Left renal pelvis (tissue), 4 donors: Measurements from ENCODE around the gene DNAI4. TPM values are rescaled to one million over a fixed set of nuclear protein-coding genes. Genes with fewer than 3 reads are reported as not detected.
A peak's percentile ranks its signal among the peaks of the same experiment; 100 is the strongest.

Source experiments
- DNase-seq, 4 donors: peaks; one replicate each; pipeline ENCODE4 v3.0.0-alpha.2; 2013; ENCODE audit warnings: low read depth in 4 of 4, low spot score in 3 of 4
- polyA plus RNA-seq, 4 donors: library from polyadenylated mRNA; unstranded; fragments of 120-200 nt; gene quantifications; one replicate each; pipeline ENCODE4 v1.2.1, GENCODE V29; 2013; ENCODE audit not compliant: insufficient read length in 4 of 4

Gene DNAI4
- polyA plus RNA-seq, 4 donors: 6.3 to 17.3 (median 15.8) TPM

DNA sequence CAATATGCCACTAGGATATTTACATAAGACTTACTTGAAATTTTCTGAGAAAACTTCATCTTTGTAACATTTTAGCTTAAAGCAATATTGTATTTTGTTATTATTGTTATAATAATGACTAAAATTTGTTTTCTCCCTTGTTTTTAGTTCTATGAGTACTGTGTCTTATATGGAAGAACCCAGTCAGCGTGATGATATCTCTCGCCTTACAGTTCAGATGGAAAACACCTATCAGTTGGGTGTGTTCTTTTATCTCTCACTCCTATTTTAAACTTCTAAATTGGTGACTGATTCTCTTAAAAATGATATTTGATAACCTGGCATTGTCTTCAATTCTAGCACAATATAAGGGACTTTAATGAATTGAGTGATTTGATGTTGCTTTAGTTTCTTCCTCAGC, 154.4 kb downstream of the DNAI4 start:
- DNase-seq: no peak

DNA sequence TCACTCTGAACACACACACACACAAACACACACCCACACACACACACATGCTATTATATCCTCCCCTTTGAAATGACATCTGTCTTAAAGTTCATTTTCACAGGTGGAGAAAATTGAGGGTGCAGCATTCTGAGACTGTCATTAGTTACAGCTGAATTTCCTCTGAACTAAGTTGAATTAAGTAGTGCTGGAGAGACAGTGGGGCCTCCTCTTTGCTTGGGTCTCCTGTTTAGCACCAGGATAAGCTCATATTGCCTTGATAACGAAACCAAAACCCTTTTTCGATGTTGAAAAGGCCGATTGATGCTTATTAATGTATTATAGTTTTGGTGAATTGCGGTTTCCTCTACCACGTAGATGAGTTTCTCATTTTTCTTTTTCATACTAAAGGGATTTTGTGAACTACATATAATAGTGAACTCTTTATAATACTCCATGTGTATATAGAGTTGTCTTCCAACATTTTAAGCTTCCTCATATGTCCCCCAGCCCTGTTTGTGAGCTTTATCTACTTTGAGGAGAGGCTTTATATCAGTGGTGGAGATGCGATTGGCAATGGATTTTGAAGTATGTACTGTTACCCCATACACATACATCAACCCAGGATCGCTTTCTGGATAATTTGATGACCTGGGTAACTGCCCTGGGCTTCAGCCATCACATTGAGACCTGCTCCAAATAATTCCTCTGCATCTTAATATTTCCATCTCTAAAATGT, 155.0 kb downstream of the DNAI4 start:
- no peak for DNase-seq

GRCh38 chr1:66768965-66769364, 155.7 kb downstream of the DNAI4 start:
- no peak for DNase-seq

DNA sequence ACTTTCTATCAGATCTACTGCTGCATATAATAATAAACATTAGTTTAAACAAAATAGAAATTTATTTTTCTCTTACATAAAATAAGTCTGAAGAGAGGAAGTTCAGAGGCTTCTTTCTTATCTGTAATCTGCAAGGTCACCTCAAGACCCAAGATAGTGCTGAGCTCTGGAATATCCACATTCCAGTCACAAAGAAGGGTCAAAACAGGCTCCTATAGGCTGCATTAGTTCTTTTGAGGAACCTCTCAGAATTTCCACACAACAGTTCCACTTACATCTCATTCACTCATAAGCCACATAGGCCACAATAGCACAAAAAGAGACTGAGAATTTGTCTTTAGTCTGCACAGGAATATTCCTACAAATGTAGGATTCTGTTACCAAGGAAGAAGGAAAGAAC, 157.0 kb downstream of the DNAI4 start:
- DNase-seq: no peak

- DNase-seq: peak in 2 of 4 donors; percentile 21 to 22
Observed at GRCh38 chr1:66764994-66765578, 159.6 kb downstream of the DNAI4 start.

Other genes starting within 250 kb of the DNAI4 start
- 1 to 10 TPM; 1.4 to 2.7 (median 1.9) TPM for gene DYNLT5, start 172.4 kb downstream of the DNAI4 start, polyA plus RNA-seq
- under 1 TPM in 3 of 4 donors, not detected in 1; 0.23 to 0.43 (median 0.26) TPM for gene INSL5, start 123.6 kb downstream of the DNAI4 start, polyA plus RNA-seq
- 10 to 100 TPM; 34.5 to 51.1 (median 37.8) TPM for gene MIER1, start 134 bp upstream of the DNAI4 start, polyA plus RNA-seq
- 10 to 100 TPM; 12.7 to 15.8 (median 15.0) TPM for gene SLC35D1, start 129.3 kb upstream of the DNAI4 start, polyA plus RNA-seq
- gene C1orf141, start 210.1 kb upstream of the DNAI4 start, polyA plus RNA-seq: under 1 TPM in 2 of 4 donors, not detected in 2; 0.15 to 0.39 TPM
- under 1 TPM in 1 of 4 donors, not detected in 3; 0.09 TPM for gene IL23R, start 241.6 kb upstream of the DNAI4 start, polyA plus RNA-seq